CD4-positive, alpha-beta T cell (primary cell): ENCODE results near the gene STPG2. TPM values are rescaled to one million over a fixed set of nuclear protein-coding genes. Genes with fewer than 3 reads are reported as not detected.

ENCODE experiments used
- ATAC-seq: fragments of 200-7000 bp; cut with Tn5 transposase; one replicate; pipeline ENCODE4 v1.10.0; 2022; ENCODE audit warnings: mild to moderate bottlenecking; ENCODE audit not compliant: poor library complexity
- CTCF ChIA-PET: fragments of 350-600 bp; sonication (Branson Sonifier 250); formaldehyde crosslinking; loops from one replicate; lab custom pipeline; 2021; ENCODE audit warnings: antibody characterized with exemption, inconsistent platforms; lab: Charles Lee
- POLR2A ChIA-PET: fragments of 350-600 bp; sonication (Branson Sonifier 250); formaldehyde crosslinking; loops from one replicate; lab custom pipeline; 2021; ENCODE audit warnings: antibody characterized with exemption, inconsistent platforms; lab: Charles Lee
- DNase-seq, 14 experiments: peaks; one replicate each; pipeline ENCODE4 v3.0.0-alpha.2; 2013 to 2020; ENCODE audit warnings: mixed read lengths in 2 of 14
- H3K27ac ChIP-seq, 2 donors: one replicate each; pipeline versions ENCODE4 v1.5.1 to v1.7.0; 2013; ENCODE audit warnings: low read length in 2 of 2, low read depth in 1 of 2, mild to moderate bottlenecking in 1 of 2
- H3K27me3 ChIP-seq, 2 experiments: 1 replicate in 1 of 2; 2 replicates in 1 of 2; pipeline versions ENCODE4 v1.6.1 to v1.7.0; 2013; ENCODE audit warnings: low read length in 2 of 2, control low read depth in 1 of 2, mild to moderate bottlenecking in 1 of 2, moderate library complexity in 1 of 2; ENCODE audit not compliant: insufficient read depth in 2 of 2, control insufficient read depth in 1 of 2
- H3K36me3 ChIP-seq: one replicate; pipeline ENCODE4 v1.6.1; 2013; ENCODE audit warnings: low read length, control low read depth; ENCODE audit not compliant: insufficient read depth
- H3K4me1 ChIP-seq: one replicate; pipeline ENCODE4 v1.6.1; 2013; ENCODE audit warnings: low read length, control low read depth; ENCODE audit not compliant: insufficient read depth
- H3K4me3 ChIP-seq: one replicate; pipeline ENCODE4 v1.5.1; 2013; ENCODE audit warnings: mild to moderate bottlenecking, low read length, moderate library complexity
- H3K9me3 ChIP-seq, 2 experiments: 1 replicate in 1 of 2; 2 replicates in 1 of 2; pipeline versions ENCODE4 v1.6.1 to v1.7.0; 2013; ENCODE audit warnings: low read length in 2 of 2, mild to moderate bottlenecking in 2 of 2, control low read depth in 1 of 2, moderate library complexity in 1 of 2; ENCODE audit not compliant: control insufficient read depth in 1 of 2, insufficient read depth in 1 of 2
- H3K27ac Mint-ChIP-seq: one replicate; pipeline ENCODE4 v1.8.0; 2020; ENCODE audit warnings: mixed read lengths
- H3K27me3 Mint-ChIP-seq: one replicate; pipeline ENCODE4 v1.8.0; 2021; ENCODE audit warnings: mixed read lengths
- H3K36me3 Mint-ChIP-seq: one replicate; pipeline ENCODE4 v1.8.0; 2021; ENCODE audit warnings: low read depth, mixed read lengths
- H3K4me1 Mint-ChIP-seq: one replicate; pipeline ENCODE4 v1.8.0; 2021; ENCODE audit warnings: low read depth, mixed read lengths
- H3K4me3 Mint-ChIP-seq: one replicate; pipeline ENCODE4 v1.8.0; 2020; ENCODE audit warnings: mild to moderate bottlenecking, mixed read lengths
- H3K9me3 Mint-ChIP-seq: one replicate; pipeline ENCODE4 v1.8.0; 2020; ENCODE audit warnings: mixed read lengths
- CTCF ChIP-seq: fragments of 200-600 bp; IDR thresholded peaks from one replicate; pipeline ENCODE4 v1.8.0; 2022; ENCODE audit warnings: antibody characterized with exemption, mild to moderate bottlenecking
- intact Hi-C, 2 experiments: fragments of 100-400 bp; cut with DNase I in 1 of 2; cut with micrococcal nuclease in 1 of 2; formaldehyde crosslinking; loops; one replicate each; pipeline versions ENCODE4 v1.15.1 to v1.9.0; 2023 to 2025; cut with DNase I, micrococcal nuclease
- total RNA-seq, 174 experiments: library from RNA in 2 of 174; stranded (reverse) in 2 of 174; gene quantifications; one replicate each; pipeline ENCODE4 v1.2.3 and lab custom pipeline; 2021 to 2026

Gene STPG2
- total RNA-seq, 2 experiments from 2014 or later: 0.22 to 0.28 TPM

GRCh38 chr4:97950836-97951235, 192.4 kb downstream of the STPG2 start:
- CTCF ChIA-PET: no interaction called here
- Histone ChIP-seq H3K27ac (no peak overlapping the region), H3K4me3 (no peak overlapping the region), H3K4me1 (no peaks in the 10 kb centered on the region), H3K9me3 (peaks cover 4 to 5% of the 10 kb centered on the region in 2 experiments), H3K36me3 (no peaks in the 10 kb centered on the region), H3K27me3 (no peaks in the 10 kb centered on the region)
- intact Hi-C loops: no loop called here
- POLR2A ChIA-PET: no interaction called here
- Mint-ChIP-seq H3K36me3 (no peaks in the 10 kb centered on the region), H3K27me3 (no peaks in the 10 kb centered on the region), H3K4me3 (no peak overlapping the region), H3K9me3 (peaks cover 3% of the 10 kb centered on the region), H3K27ac (no peak overlapping the region), H3K4me1 (no peaks in the 10 kb centered on the region)
- ATAC-seq (no peak), DNase-seq (no peak)
- no peak for TF ChIP-seq CTCF

DNA sequence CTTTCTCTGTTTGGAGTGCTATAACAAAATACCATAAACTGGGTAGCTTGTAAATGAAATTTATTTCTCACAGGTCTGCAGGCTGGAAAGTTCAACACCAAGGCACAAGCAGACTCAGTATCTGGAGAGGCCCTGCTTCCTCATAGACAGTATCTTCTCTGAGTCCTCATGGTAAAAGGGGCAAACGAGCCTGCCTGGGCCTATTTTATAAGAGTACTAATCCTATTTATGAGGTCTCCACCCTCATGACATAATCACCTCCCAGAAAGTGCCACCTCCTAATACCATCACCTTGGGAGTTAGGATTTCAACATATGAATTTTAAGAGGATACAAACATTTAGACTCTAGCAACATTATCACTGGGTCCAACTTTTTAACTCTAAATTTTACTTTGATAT, 200.3 kb downstream of the STPG2 start:
- DNase-seq: no peak
- no peaks in the 10 kb centered on the region for H3K4me1 Mint-ChIP-seq
- no peak overlapping the region for H3K4me3 ChIP-seq
- H3K4me1 ChIP-seq: no peaks in the 10 kb centered on the region
- ChIA-PET POLR2A (no interaction called here), CTCF (no interaction called here)
- no peak for ATAC-seq
- no peak overlapping the region for H3K27ac Mint-ChIP-seq
- H3K27me3 ChIP-seq: no peaks in the 10 kb centered on the region
- H3K9me3 ChIP-seq: peaks cover 8 to 24% of the 10 kb centered on the region in 2 experiments
- H3K27ac ChIP-seq: no peak overlapping the region
- no peak for TF ChIP-seq CTCF
- no peak overlapping the region for H3K4me3 Mint-ChIP-seq
- H3K36me3 Mint-ChIP-seq: no peaks in the 10 kb centered on the region
- no peaks in the 10 kb centered on the region for H3K27me3 Mint-ChIP-seq
- intact Hi-C loops: no loop called here
- no peaks in the 10 kb centered on the region for H3K36me3 ChIP-seq
- peaks cover 14% of the 10 kb centered on the region for H3K9me3 Mint-ChIP-seq

DNA sequence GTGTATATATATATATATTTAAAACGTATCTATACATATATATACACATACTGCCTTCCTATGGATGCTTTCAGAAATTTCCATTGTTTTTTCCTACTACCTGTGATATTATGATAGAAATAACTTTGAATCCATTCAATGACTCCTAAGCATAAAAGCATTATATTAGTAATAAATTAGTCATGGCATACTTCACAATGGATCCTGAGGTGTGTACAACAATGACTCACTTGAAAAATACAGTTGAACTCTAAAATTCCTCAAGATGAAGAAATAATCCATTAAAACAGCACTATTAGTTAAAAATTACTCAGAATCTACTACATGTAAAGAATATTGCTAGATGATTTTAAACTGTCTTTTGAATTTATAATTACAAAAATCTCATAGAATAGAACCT, 201.1 kb downstream of the STPG2 start:
- Histone ChIP-seq H3K27me3 (no peaks in the 10 kb centered on the region), H3K27ac (no peak overlapping the region), H3K9me3 (peaks cover 13 to 31% of the 10 kb centered on the region in 2 experiments), H3K4me3 (no peak overlapping the region), H3K4me1 (no peaks in the 10 kb centered on the region), H3K36me3 (no peaks in the 10 kb centered on the region)
- DNase-seq (no peak), ATAC-seq (no peak)
- Mint-ChIP-seq H3K27ac (no peak overlapping the region), H3K9me3 (peaks cover 14% of the 10 kb centered on the region), H3K4me3 (no peak overlapping the region), H3K4me1 (no peaks in the 10 kb centered on the region), H3K36me3 (no peaks in the 10 kb centered on the region), H3K27me3 (no peaks in the 10 kb centered on the region)
- intact Hi-C loops: no loop called here
- CTCF ChIA-PET: no interaction called here
- POLR2A ChIA-PET: no interaction called here
- TF ChIP-seq CTCF: no peak
